ENCODE data around the gene PI4KB. TPM values are rescaled to one million over a fixed set of nuclear protein-coding genes. Genes with fewer than 3 reads are reported as not detected.

Gene PI4KB
- total RNA-seq, 1 experiment from 2014 or later, result 50.7 TPM

GRCh38 chr1:151312411-151312810 lies 14.8 kb downstream of the PI4KB start:
- Mint-ChIP-seq H3K9me3 (ENCODE audit: low read depth, unreplicated experiment) (no peaks in the 10 kb centered on the region), H3K27ac (ENCODE audit: unreplicated experiment) (peak overlapping the region; percentile 95), H3K36me3 (ENCODE audit: insufficient read depth, unreplicated experiment) (peaks cover 17% of the 10 kb centered on the region), H3K4me1 (ENCODE audit: low read depth, unreplicated experiment) (peaks cover 34% of the 10 kb centered on the region), H3K27me3 (ENCODE audit: unreplicated experiment) (no peaks in the 10 kb centered on the region), H3K4me3 (ENCODE audit: low read depth, unreplicated experiment) (no peak overlapping the region)
- BruUV-seq (replicated peaks), result no TSS peak
- CTCF ChIA-PET, result interaction anchor here (1.4 to 2.3 kb wide), 3 partner anchors 11 to 524 kb away, joined by 3 to 20 read pairs (median 15); partner anchors contain the start of gene PI4KB
- no peak for DNase-seq
- TF ChIP-seq CTCF (IDR thresholded peaks at IDR 0.05; ENCODE audit: unreplicated experiment), result no peak
- intact Hi-C loops (cut with micrococcal nuclease; ENCODE audit: unreplicated experiment), result no loop called here

- peaks cover 23% of the 10 kb centered on the region for H3K36me3 Mint-ChIP-seq (ENCODE audit: insufficient read depth, unreplicated experiment)
- CTCF ChIA-PET, result interaction anchor here (0.6 to 2.3 kb wide), 7 partner anchors 9 to 525 kb away, joined by 3 to 20 read pairs (median 5); partner anchors contain the start of gene PI4KB
- H3K4me3 Mint-ChIP-seq (ENCODE audit: low read depth, unreplicated experiment), result no peak overlapping the region
- peaks cover 34% of the 10 kb centered on the region for H3K4me1 Mint-ChIP-seq (ENCODE audit: low read depth, unreplicated experiment)
- H3K27me3 Mint-ChIP-seq (ENCODE audit: unreplicated experiment), result no peaks in the 10 kb centered on the region
- intact Hi-C loops (cut with micrococcal nuclease; ENCODE audit: unreplicated experiment), result no loop called here
- no peaks in the 10 kb centered on the region for H3K9me3 Mint-ChIP-seq (ENCODE audit: low read depth, unreplicated experiment)
- H3K27ac Mint-ChIP-seq (ENCODE audit: unreplicated experiment), result peak overlapping the region; percentile 95
- TF ChIP-seq CTCF (IDR thresholded peaks at IDR 0.05; ENCODE audit: unreplicated experiment), result no peak
- DNase-seq, result peak; percentile 93
- no TSS peak for BruUV-seq (replicated peaks)
Measured at GRCh38 chr1:151311589-151312331, 15.5 kb downstream of the PI4KB start.

- Mint-ChIP-seq H3K27me3 (ENCODE audit: unreplicated experiment) (no peaks in the 10 kb centered on the region), H3K27ac (ENCODE audit: unreplicated experiment) (peak overlapping the region; percentile 95), H3K36me3 (ENCODE audit: insufficient read depth, unreplicated experiment) (peaks cover 29% of the 10 kb centered on the region), H3K4me3 (ENCODE audit: low read depth, unreplicated experiment) (no peak overlapping the region), H3K4me1 (ENCODE audit: low read depth, unreplicated experiment) (peaks cover 34% of the 10 kb centered on the region), H3K9me3 (ENCODE audit: low read depth, unreplicated experiment) (no peaks in the 10 kb centered on the region)
- no TSS peak for BruUV-seq (replicated peaks)
- intact Hi-C loops (cut with micrococcal nuclease; ENCODE audit: unreplicated experiment), result no loop called here
- no peak for DNase-seq
- TF ChIP-seq CTCF (IDR thresholded peaks at IDR 0.05; ENCODE audit: unreplicated experiment), result no peak
- CTCF ChIA-PET, result interaction anchor here (1.1 to 2.3 kb wide), 5 partner anchors 10 to 526 kb away, joined by 3 to 20 read pairs (median 7); partner anchors contain the start of gene PI4KB
Measured at GRCh38 chr1:151311011-151311410, 16.2 kb downstream of the PI4KB start.

- DNase-seq, result no peak
- CTCF ChIA-PET, result interaction anchor here (0.5 to 1.1 kb wide), 3 partner anchors 8 to 31 kb away, joined by 3 to 7 read pairs (median 3); no protein-coding TSS in a partner anchor
- intact Hi-C loops (cut with micrococcal nuclease; ENCODE audit: unreplicated experiment), result no loop called here
- BruUV-seq (replicated peaks), result no TSS peak
- no peak overlapping the region for H3K4me3 Mint-ChIP-seq (ENCODE audit: low read depth, unreplicated experiment)
- peaks cover 34% of the 10 kb centered on the region for H3K36me3 Mint-ChIP-seq (ENCODE audit: insufficient read depth, unreplicated experiment)
- TF ChIP-seq CTCF (IDR thresholded peaks at IDR 0.05; ENCODE audit: unreplicated experiment), result no peak
- no peaks in the 10 kb centered on the region for H3K9me3 Mint-ChIP-seq (ENCODE audit: low read depth, unreplicated experiment)
- H3K27me3 Mint-ChIP-seq (ENCODE audit: unreplicated experiment), result no peaks in the 10 kb centered on the region
- no peak overlapping the region for H3K27ac Mint-ChIP-seq (ENCODE audit: unreplicated experiment)
- H3K4me1 Mint-ChIP-seq (ENCODE audit: low read depth, unreplicated experiment), result peaks cover 34% of the 10 kb centered on the region
Measured at GRCh38 chr1:151309811-151310323, 17.3 kb downstream of the PI4KB start.
